NCI-H82 treated with DMSO at 0.1 percent for 48 hours (cell line): ENCODE data around the gene TSPYL1.
"Not testable (repeated sequence)": the region's sequence is repeated elsewhere in the genome, so short reads cannot be mapped to it uniquely, and the experiment has no call there.

Experiments
- DNase-seq: peaks from one replicate; lab custom pipeline; 2025; ENCODE audit not compliant: unreplicated experiment; lab: John Stamatoyannopoulos, UW

TSPYL1 gene

GRCh38 chr6:116298973-116299372 lies 19.2 kb upstream of the TSPYL1 start:
- DNase-seq: no peak

- DNase-seq: no peak
These were observed 18.5 kb upstream of the TSPYL1 start for GRCh38 chr6:116298273-116298672.

GRCh38 chr6:116292553-116292952 lies 12.8 kb upstream of the TSPYL1 start:
- DNase-seq: no peak

- no peak for DNase-seq
These were observed 12.1 kb upstream of the TSPYL1 start for GRCh38 chr6:116291701-116292396.

- DNase-seq: no peak
These were observed 11.1 kb upstream of the TSPYL1 start for GRCh38 chr6:116290799-116291198.

- DNase-seq: no peak
These were observed 10.1 kb upstream of the TSPYL1 start for GRCh38 chr6:116289876-116290275.

- peak; percentile 35 for DNase-seq
These were observed 8.1 kb upstream of the TSPYL1 start for GRCh38 chr6:116287689-116288282.

GRCh38 chr6:116286773-116287358 lies 7.1 kb upstream of the TSPYL1 start:
- DNase-seq: no peak

- not testable (repeated sequence) for DNase-seq
These were observed 5.3 kb upstream of the TSPYL1 start for GRCh38 chr6:116284984-116285383.

- no peak for DNase-seq
These were observed 3.5 kb upstream of the TSPYL1 start for GRCh38 chr6:116283191-116283590.

GRCh38 chr6:116282698-116283097 lies 3.0 kb upstream of the TSPYL1 start:
- no peak for DNase-seq

GRCh38 chr6:116280933-116281316 lies 1.2 kb upstream of the TSPYL1 start:
- DNase-seq: no peak

- DNase-seq: no peak
These were observed 617 bp upstream of the TSPYL1 start for GRCh38 chr6:116280161-116280932.

- no peak for DNase-seq
These were observed 887 bp downstream of the TSPYL1 start for GRCh38 chr6:116278854-116279231.

GRCh38 chr6:116278481-116278829 lies 1.3 kb downstream of the TSPYL1 start:
- no peak for DNase-seq

GRCh38 chr6:116277124-116277523 lies 2.6 kb downstream of the TSPYL1 start:
- DNase-seq: no peak

GRCh38 chr6:116271149-116271708 lies 8.5 kb downstream of the TSPYL1 start:
- DNase-seq: no peak

GRCh38 chr6:116268589-116269293 lies 11.0 kb downstream of the TSPYL1 start:
- peak; percentile 84 for DNase-seq

- DNase-seq: no peak
These were observed 11.7 kb downstream of the TSPYL1 start for GRCh38 chr6:116267836-116268588.

GRCh38 chr6:116266803-116267202 lies 12.9 kb downstream of the TSPYL1 start:
- no peak for DNase-seq
